HEK293 (cell line): ENCODE data around the gene NTN3.
A peak's percentile ranks its signal among the peaks of the same experiment; 100 is the strongest.

ENCODE experiments used
- CTCF ChIA-PET: fragments of 350-600 bp; formaldehyde crosslinking; extraction: SDS; loops from one replicate; lab custom pipeline; 2021; ENCODE audit warnings: antibody characterized with exemption; lab: Yijun Ruan, JAX
- POLR2A ChIA-PET: fragments of 300-600 bp; formaldehyde crosslinking; extraction: SDS; loops from one replicate; lab custom pipeline; 2020; ENCODE audit warnings: antibody characterized with exemption, inconsistent platforms; lab: Yijun Ruan, JAX
- H3K27ac ChIP-seq: fragments of 200-500 bp; sonication (Bioruptor generic); 2 replicates; pipeline ENCODE4 v1.5.1; 2014; ENCODE audit warnings: low read depth, low read length, control low read depth, inconsistent platforms; ENCODE audit errors: extremely low read depth
- H3K36me3 ChIP-seq, 2 experiments: fragments of 200-500 bp in 1 of 2; sonication (Bioruptor generic) in 1 of 2; 1 replicate in 1 of 2; 2 replicates in 1 of 2; pipeline ENCODE4 v1.5.1; 2014 to 2017; ENCODE audit warnings: inconsistent platforms in 2 of 2, low read length in 2 of 2; ENCODE audit not compliant: control insufficient read depth in 2 of 2, insufficient read depth in 1 of 2
- H3K4me1 ChIP-seq: fragments of 200-500 bp; sonication (Bioruptor generic); 2 replicates; pipeline ENCODE4 v1.5.1; 2014; ENCODE audit warnings: mild to moderate bottlenecking, low read length, inconsistent platforms; ENCODE audit not compliant: control insufficient read depth, insufficient read depth
- H3K4me3 ChIP-seq: 2 replicates; pipeline ENCODE4 v1.5.1; 2011; ENCODE audit warnings: low read depth, mild to moderate bottlenecking, control low read depth, low read length, moderate library complexity
- H3K9me3 ChIP-seq: fragments of 200-500 bp; sonication (Bioruptor generic); 2 replicates; pipeline ENCODE4 v1.5.1; 2014; ENCODE audit warnings: low read depth, low read length, inconsistent platforms; ENCODE audit not compliant: control insufficient read depth, insufficient read depth
- GLIS2 ChIP-seq: fragments of 450-650 bp; formaldehyde crosslinking; IDR thresholded peaks from 2 replicates; pipeline ENCODE4 v1.5.1; 2016; ENCODE audit warnings: missing biosample characterization, missing genetic modification characterization
- IKZF3 ChIP-seq: fragments of 450-650 bp; IDR thresholded peaks from 2 replicates; pipeline ENCODE4 v1.5.0; 2018; ENCODE audit warnings: missing biosample characterization, mild to moderate bottlenecking, missing genetic modification characterization, moderate library complexity
- SETDB1 ChIP-seq: IDR thresholded peaks from one replicate; pipeline ENCODE4 v1.6.1; 2017; ENCODE audit warnings: mild to moderate bottlenecking, low read length, moderate library complexity, mixed read lengths; ENCODE audit not compliant: insufficient read length
- SP2 ChIP-seq: fragments of 450-650 bp; formaldehyde crosslinking; IDR thresholded peaks from 2 replicates; pipeline ENCODE4 v1.5.1; 2016; ENCODE audit warnings: missing biosample characterization, missing genetic modification characterization
- SP7 ChIP-seq: fragments of 450-650 bp; formaldehyde crosslinking; IDR thresholded peaks from 2 replicates; pipeline ENCODE4 v1.5.1; 2016; ENCODE audit warnings: missing biosample characterization, missing genetic modification characterization
- YY1 ChIP-seq: fragments of 450-650 bp; formaldehyde crosslinking; IDR thresholded peaks from 2 replicates; pipeline ENCODE4 v1.5.1; 2018; ENCODE audit warnings: missing biosample characterization, missing genetic modification characterization
- ZEB2 ChIP-seq: fragments of 450-650 bp; formaldehyde crosslinking; IDR thresholded peaks from 2 replicates; pipeline ENCODE4 v1.5.1; 2016; ENCODE audit warnings: missing biosample characterization, missing genetic modification characterization
- ZIC2 ChIP-seq: fragments of 450-650 bp; formaldehyde crosslinking; IDR thresholded peaks from 2 replicates; pipeline ENCODE4 v1.5.1; 2016; ENCODE audit warnings: missing biosample characterization, missing genetic modification characterization
- ZNF121 ChIP-seq: fragments of 450-650 bp; formaldehyde crosslinking; IDR thresholded peaks from 2 replicates; pipeline ENCODE4 v1.5.1; 2016; ENCODE audit warnings: missing biosample characterization, missing genetic modification characterization
- ZNF132 ChIP-seq: fragments of 450-650 bp; formaldehyde crosslinking; IDR thresholded peaks from 2 replicates; pipeline ENCODE4 v1.5.1; 2017; ENCODE audit warnings: missing biosample characterization, missing genetic modification characterization, borderline replicate concordance
- ZNF202 ChIP-seq: fragments of 450-650 bp; formaldehyde crosslinking; IDR thresholded peaks from 2 replicates; pipeline ENCODE4 v1.5.1; 2016; ENCODE audit warnings: missing biosample characterization, missing genetic modification characterization, borderline replicate concordance
- ZNF214 ChIP-seq: fragments of 450-650 bp; formaldehyde crosslinking; IDR thresholded peaks from 2 replicates; pipeline ENCODE4 v1.5.1; 2017; ENCODE audit warnings: missing biosample characterization, mild to moderate bottlenecking, missing genetic modification characterization, borderline replicate concordance
- ZNF248 ChIP-seq: fragments of 450-650 bp; formaldehyde crosslinking; IDR thresholded peaks from 2 replicates; pipeline ENCODE4 v1.5.1; 2017; ENCODE audit warnings: missing biosample characterization, missing genetic modification characterization
- ZNF341 ChIP-seq: fragments of 450-650 bp; formaldehyde crosslinking; IDR thresholded peaks from 2 replicates; pipeline ENCODE4; 2016; ENCODE audit warnings: low read depth, missing biosample characterization, missing genetic modification characterization
- ZNF394 ChIP-seq: fragments of 450-650 bp; formaldehyde crosslinking; IDR thresholded peaks from 2 replicates; pipeline ENCODE4 v1.5.1; 2016; ENCODE audit warnings: missing biosample characterization, missing genetic modification characterization, mild to moderate bottlenecking, moderate library complexity, borderline replicate concordance
- ZNF544 ChIP-seq: fragments of 450-650 bp; formaldehyde crosslinking; IDR thresholded peaks from 2 replicates; pipeline ENCODE4 v1.5.0; 2017; ENCODE audit warnings: missing biosample characterization, missing genetic modification characterization
- ZNF571 ChIP-seq: fragments of 450-650 bp; formaldehyde crosslinking; IDR thresholded peaks from 2 replicates; pipeline ENCODE4 v1.5.0; 2017; ENCODE audit warnings: missing biosample characterization, missing genetic modification characterization
- ZNF596 ChIP-seq: fragments of 450-650 bp; IDR thresholded peaks from 2 replicates; pipeline ENCODE4 v1.5.0; 2018; ENCODE audit warnings: missing biosample characterization, mild to moderate bottlenecking, missing genetic modification characterization, moderate library complexity
- ZNF610 ChIP-seq: fragments of 450-650 bp; formaldehyde crosslinking; IDR thresholded peaks from 2 replicates; pipeline ENCODE4 v1.5.1; 2016; ENCODE audit warnings: missing biosample characterization, missing genetic modification characterization, borderline replicate concordance
- ZNF658 ChIP-seq: fragments of 450-650 bp; formaldehyde crosslinking; IDR thresholded peaks from 2 replicates; pipeline ENCODE4; 2016; ENCODE audit warnings: missing biosample characterization, missing genetic modification characterization
- ZNF677 ChIP-seq: fragments of 450-650 bp; IDR thresholded peaks from 2 replicates; pipeline ENCODE4 v1.5.0; 2018; ENCODE audit warnings: missing biosample characterization, mild to moderate bottlenecking, missing genetic modification characterization, moderate library complexity
- ZSCAN18 ChIP-seq: fragments of 450-650 bp; formaldehyde crosslinking; IDR thresholded peaks from 2 replicates; pipeline ENCODE4 v1.5.1; 2016; ENCODE audit warnings: missing biosample characterization, missing genetic modification characterization
- TF ChIP-seq, protein P1 (sequence below): fragments of 450-650 bp; formaldehyde crosslinking; IDR thresholded peaks from 2 replicates; pipeline ENCODE4 v1.5.1; 2016; ENCODE audit warnings: missing biosample characterization, missing genetic modification characterization
- TF ChIP-seq, protein P2 (sequence below): fragments of 450-650 bp; formaldehyde crosslinking; IDR thresholded peaks from 2 replicates; pipeline ENCODE4 v1.5.1; 2017; ENCODE audit warnings: missing biosample characterization, mild to moderate bottlenecking, missing genetic modification characterization, moderate library complexity
- TF ChIP-seq, protein P3 (sequence below): fragments of 450-650 bp; formaldehyde crosslinking; IDR thresholded peaks from 2 replicates; pipeline ENCODE4 v1.5.1; 2016; ENCODE audit warnings: missing biosample characterization, missing genetic modification characterization
- TF ChIP-seq, protein P4 (sequence below): fragments of 450-650 bp; formaldehyde crosslinking; IDR thresholded peaks from 2 replicates; pipeline ENCODE4 v1.5.1; 2016; ENCODE audit warnings: missing biosample characterization, missing genetic modification characterization

NTN3 gene

GRCh38 chr16:2466667-2467527 is 4.2 kb upstream of the NTN3 start:
- H3K27ac ChIP-seq, result peak overlapping the region; percentile 85; the same call in 1 of the 2 replicates
- no peaks in the 10 kb centered on the region for H3K9me3 ChIP-seq
- peaks cover 0 to 21% of the 10 kb centered on the region in 2 experiments; a peak in 1 of 3 replicates for H3K36me3 ChIP-seq
- H3K4me3 ChIP-seq, result peak overlapping the region; percentile 10; the same call in 1 of the 2 replicates
- ChIA-PET POLR2A (interaction anchor here (0.6 to 2.7 kb wide), 5 partner anchors 10 to 198 kb away, joined by 3 to 27 read pairs (median 3); no protein-coding TSS in a partner anchor), CTCF (no interaction called here)
- H3K4me1 ChIP-seq, result peaks cover 25% of the 10 kb centered on the region
- no peak for TF ChIP-seq ZNF658 (tag by site-specific recombination)
- no peak for TF ChIP-seq ZNF677 (tag by site-specific recombination)
- TF ChIP-seq ZNF248 (tag by site-specific recombination), result no peak
- no peak for TF ChIP-seq SP7 (tag by site-specific recombination)
- TF ChIP-seq, protein P1, sequence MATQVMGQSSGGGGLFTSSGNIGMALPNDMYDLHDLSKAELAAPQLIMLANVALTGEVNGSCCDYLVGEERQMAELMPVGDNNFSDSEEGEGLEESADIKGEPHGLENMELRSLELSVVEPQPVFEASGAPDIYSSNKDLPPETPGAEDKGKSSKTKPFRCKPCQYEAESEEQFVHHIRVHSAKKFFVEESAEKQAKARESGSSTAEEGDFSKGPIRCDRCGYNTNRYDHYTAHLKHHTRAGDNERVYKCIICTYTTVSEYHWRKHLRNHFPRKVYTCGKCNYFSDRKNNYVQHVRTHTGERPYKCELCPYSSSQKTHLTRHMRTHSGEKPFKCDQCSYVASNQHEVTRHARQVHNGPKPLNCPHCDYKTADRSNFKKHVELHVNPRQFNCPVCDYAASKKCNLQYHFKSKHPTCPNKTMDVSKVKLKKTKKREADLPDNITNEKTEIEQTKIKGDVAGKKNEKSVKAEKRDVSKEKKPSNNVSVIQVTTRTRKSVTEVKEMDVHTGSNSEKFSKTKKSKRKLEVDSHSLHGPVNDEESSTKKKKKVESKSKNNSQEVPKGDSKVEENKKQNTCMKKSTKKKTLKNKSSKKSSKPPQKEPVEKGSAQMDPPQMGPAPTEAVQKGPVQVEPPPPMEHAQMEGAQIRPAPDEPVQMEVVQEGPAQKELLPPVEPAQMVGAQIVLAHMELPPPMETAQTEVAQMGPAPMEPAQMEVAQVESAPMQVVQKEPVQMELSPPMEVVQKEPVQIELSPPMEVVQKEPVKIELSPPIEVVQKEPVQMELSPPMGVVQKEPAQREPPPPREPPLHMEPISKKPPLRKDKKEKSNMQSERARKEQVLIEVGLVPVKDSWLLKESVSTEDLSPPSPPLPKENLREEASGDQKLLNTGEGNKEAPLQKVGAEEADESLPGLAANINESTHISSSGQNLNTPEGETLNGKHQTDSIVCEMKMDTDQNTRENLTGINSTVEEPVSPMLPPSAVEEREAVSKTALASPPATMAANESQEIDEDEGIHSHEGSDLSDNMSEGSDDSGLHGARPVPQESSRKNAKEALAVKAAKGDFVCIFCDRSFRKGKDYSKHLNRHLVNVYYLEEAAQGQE (tag by site-specific recombination), result no peak
- TF ChIP-seq YY1 (tag by site-specific recombination), result no peak
- TF ChIP-seq ZNF121, result no peak
- peak; percentile 43; the same call in 1 of the 2 replicates for TF ChIP-seq ZIC2 (tag by site-specific recombination)
- TF ChIP-seq, protein P2, sequence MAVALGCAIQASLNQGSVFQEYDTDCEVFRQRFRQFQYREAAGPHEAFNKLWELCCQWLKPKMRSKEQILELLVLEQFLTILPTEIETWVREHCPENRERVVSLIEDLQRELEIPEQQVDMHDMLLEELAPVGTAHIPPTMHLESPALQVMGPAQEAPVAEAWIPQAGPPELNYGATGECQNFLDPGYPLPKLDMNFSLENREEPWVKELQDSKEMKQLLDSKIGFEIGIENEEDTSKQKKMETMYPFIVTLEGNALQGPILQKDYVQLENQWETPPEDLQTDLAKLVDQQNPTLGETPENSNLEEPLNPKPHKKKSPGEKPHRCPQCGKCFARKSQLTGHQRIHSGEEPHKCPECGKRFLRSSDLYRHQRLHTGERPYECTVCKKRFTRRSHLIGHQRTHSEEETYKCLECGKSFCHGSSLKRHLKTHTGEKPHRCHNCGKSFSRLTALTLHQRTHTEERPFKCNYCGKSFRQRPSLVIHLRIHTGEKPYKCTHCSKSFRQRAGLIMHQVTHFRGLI (tag by site-specific recombination), result no peak
- peak; percentile 63; the same call in 1 of the 2 replicates for TF ChIP-seq ZEB2
- no peak for TF ChIP-seq IKZF3 (tag by site-specific recombination)
- TF ChIP-seq, protein P3, sequence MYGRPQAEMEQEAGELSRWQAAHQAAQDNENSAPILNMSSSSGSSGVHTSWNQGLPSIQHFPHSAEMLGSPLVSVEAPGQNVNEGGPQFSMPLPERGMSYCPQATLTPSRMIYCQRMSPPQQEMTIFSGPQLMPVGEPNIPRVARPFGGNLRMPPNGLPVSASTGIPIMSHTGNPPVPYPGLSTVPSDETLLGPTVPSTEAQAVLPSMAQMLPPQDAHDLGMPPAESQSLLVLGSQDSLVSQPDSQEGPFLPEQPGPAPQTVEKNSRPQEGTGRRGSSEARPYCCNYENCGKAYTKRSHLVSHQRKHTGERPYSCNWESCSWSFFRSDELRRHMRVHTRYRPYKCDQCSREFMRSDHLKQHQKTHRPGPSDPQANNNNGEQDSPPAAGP (tag by site-specific recombination), result no peak; the same call in none of the 2 replicates
- TF ChIP-seq SETDB1, result no peak
- no peak; the same call in 1 of the 2 replicates for TF ChIP-seq ZNF394 (tag by site-specific recombination)
- no peak for TF ChIP-seq ZSCAN18 (tag by site-specific recombination)
- no peak for TF ChIP-seq ZNF132
- no peak for TF ChIP-seq GLIS2 (tag by site-specific recombination)
- TF ChIP-seq ZNF610, result 0 out of 2 replicates have a peak, but pooled peaks have one; percentile 30
- no peak for TF ChIP-seq ZNF202 (tag by site-specific recombination)
- TF ChIP-seq ZNF544 (tag by site-specific recombination), result no peak
- TF ChIP-seq, protein P4, sequence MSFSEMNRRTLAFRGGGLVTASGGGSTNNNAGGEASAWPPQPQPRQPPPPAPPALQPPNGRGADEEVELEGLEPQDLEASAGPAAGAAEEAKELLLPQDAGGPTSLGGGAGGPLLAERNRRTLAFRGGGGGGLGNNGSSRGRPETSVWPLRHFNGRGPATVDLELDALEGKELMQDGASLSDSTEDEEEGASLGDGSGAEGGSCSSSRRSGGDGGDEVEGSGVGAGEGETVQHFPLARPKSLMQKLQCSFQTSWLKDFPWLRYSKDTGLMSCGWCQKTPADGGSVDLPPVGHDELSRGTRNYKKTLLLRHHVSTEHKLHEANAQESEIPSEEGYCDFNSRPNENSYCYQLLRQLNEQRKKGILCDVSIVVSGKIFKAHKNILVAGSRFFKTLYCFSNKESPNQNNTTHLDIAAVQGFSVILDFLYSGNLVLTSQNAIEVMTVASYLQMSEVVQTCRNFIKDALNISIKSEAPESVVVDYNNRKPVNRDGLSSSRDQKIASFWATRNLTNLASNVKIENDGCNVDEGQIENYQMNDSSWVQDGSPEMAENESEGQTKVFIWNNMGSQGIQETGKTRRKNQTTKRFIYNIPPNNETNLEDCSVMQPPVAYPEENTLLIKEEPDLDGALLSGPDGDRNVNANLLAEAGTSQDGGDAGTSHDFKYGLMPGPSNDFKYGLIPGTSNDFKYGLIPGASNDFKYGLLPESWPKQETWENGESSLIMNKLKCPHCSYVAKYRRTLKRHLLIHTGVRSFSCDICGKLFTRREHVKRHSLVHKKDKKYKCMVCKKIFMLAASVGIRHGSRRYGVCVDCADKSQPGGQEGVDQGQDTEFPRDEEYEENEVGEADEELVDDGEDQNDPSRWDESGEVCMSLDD (tag by site-specific recombination), result no peak
- TF ChIP-seq ZNF571 (tag by site-specific recombination), result no peak
- TF ChIP-seq ZNF596, result no peak
- TF ChIP-seq SP2 (tag by site-specific recombination), result no peak
- TF ChIP-seq ZNF341 (tag by site-specific recombination), result 0 out of 2 replicates have a peak, but pooled peaks have one; percentile 14
- TF ChIP-seq ZNF214 (tag by site-specific recombination), result no peak
